ENCODE data around the gene TCIRG1.

The TCIRG1 gene

GRCh38 chr11:68051191-68052136 lies 12.6 kb downstream of the TCIRG1 start:
- DNase-seq (ENCODE audit: low spot score) = no peak

- no peak for DNase-seq (ENCODE audit: low spot score)
These were observed 13.5 kb downstream of the TCIRG1 start for GRCh38 chr11:68052137-68052873.

- no peak for DNase-seq (ENCODE audit: low spot score)
These were observed 14.3 kb downstream of the TCIRG1 start for GRCh38 chr11:68053117-68053516.

GRCh38 chr11:68053981-68054812 lies 15.4 kb downstream of the TCIRG1 start:
- DNase-seq (ENCODE audit: low spot score) = no peak

- no peak for DNase-seq (ENCODE audit: low spot score)
These were observed 17.8 kb downstream of the TCIRG1 start for GRCh38 chr11:68056317-68057285.

- DNase-seq (ENCODE audit: low spot score) = no peak
These were observed 19.0 kb downstream of the TCIRG1 start for GRCh38 chr11:68057807-68058206.

- DNase-seq (ENCODE audit: low spot score) = no peak
These were observed 22.7 kb downstream of the TCIRG1 start for GRCh38 chr11:68061508-68061907.

- DNase-seq (ENCODE audit: low spot score) = no peak
These were observed 26.1 kb downstream of the TCIRG1 start for GRCh38 chr11:68064926-68065325.

- no peak for DNase-seq (ENCODE audit: low spot score)
These were observed 27.0 kb downstream of the TCIRG1 start for GRCh38 chr11:68065841-68066240.

GRCh38 chr11:68066742-68067141 lies 27.9 kb downstream of the TCIRG1 start:
- DNase-seq (ENCODE audit: low spot score) = no peak

- DNase-seq (ENCODE audit: low spot score) = no peak
These were observed 29.2 kb downstream of the TCIRG1 start for GRCh38 chr11:68067991-68068390.

- no peak for DNase-seq (ENCODE audit: low spot score)
These were observed 32.6 kb downstream of the TCIRG1 start for GRCh38 chr11:68071281-68072048.

- no peak for DNase-seq (ENCODE audit: low spot score)
These were observed 35.9 kb downstream of the TCIRG1 start for GRCh38 chr11:68074584-68075352.

GRCh38 chr11:68076371-68077042 lies 37.7 kb downstream of the TCIRG1 start:
- no peak for DNase-seq (ENCODE audit: low spot score)

- DNase-seq (ENCODE audit: low spot score) = no peak
These were observed 39.1 kb downstream of the TCIRG1 start for GRCh38 chr11:68077617-68078582.

- no peak for DNase-seq (ENCODE audit: low spot score)
These were observed 42.0 kb downstream of the TCIRG1 start for GRCh38 chr11:68080860-68081259.

GRCh38 chr11:68081691-68082090 lies 42.9 kb downstream of the TCIRG1 start:
- DNase-seq (ENCODE audit: low spot score) = no peak

GRCh38 chr11:68082481-68082880 lies 43.7 kb downstream of the TCIRG1 start:
- no peak for DNase-seq (ENCODE audit: low spot score)

All from activated CD4-positive, alpha-beta T cell treated with anti-CD3 and anti-CD28 coated beads, Interleukin-2, Interleukin-4, amounts not matched to agents 100 ng/mL and 50 ng/mL, durations not matched to agents 16 hours and 8 hours (primary cell).